ENCODE data around the gene ARHGAP42. TPM values are rescaled to one million over a fixed set of nuclear protein-coding genes. Genes with fewer than 3 reads are reported as not detected.

ARHGAP42 gene
- total RNA-seq, 1 donor: 16.8 TPM

GRCh38 chr11:101032991-101033390, 345.9 kb downstream of the ARHGAP42 start:
- TF ChIP-seq CTCF (IDR thresholded peaks at IDR 0.05; ENCODE audit: insufficient read depth, low read depth, low read length): no peak
- DNase-seq (ENCODE audit: low read depth): no peak
- H3K4me3 ChIP-seq (ENCODE audit: low read depth, low read length): no peak overlapping the region

DNA sequence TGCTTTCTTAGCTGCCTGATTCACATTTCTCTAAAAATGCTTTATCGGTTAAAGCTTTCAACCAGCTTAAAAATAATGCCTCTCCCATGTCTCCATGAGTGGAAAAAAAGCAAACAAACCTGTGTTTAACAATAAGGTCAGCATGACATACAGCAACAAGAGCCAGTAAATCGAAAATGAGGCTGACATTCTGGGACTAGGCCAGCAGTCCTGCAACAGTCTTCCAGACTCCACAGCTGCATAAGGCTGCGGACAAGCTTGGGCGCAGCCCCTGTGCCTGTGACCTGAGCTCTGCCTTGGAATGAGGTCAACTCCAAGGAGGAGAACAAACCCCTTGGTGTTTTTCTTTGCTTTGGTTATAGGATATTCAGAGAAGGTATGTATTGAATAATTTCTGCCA, 347.0 kb downstream of the ARHGAP42 start:
- TF ChIP-seq CTCF (IDR thresholded peaks at IDR 0.05; ENCODE audit: insufficient read depth, low read depth, low read length): no peak
- DNase-seq (ENCODE audit: low read depth): peak; percentile 79
- no peak overlapping the region for H3K4me3 ChIP-seq (ENCODE audit: low read depth, low read length)

GRCh38 chr11:101035872-101036271, 348.8 kb downstream of the ARHGAP42 start:
- no peak overlapping the region for H3K4me3 ChIP-seq (ENCODE audit: low read depth, low read length)
- no peak for TF ChIP-seq CTCF (IDR thresholded peaks at IDR 0.05; ENCODE audit: insufficient read depth, low read depth, low read length)

More at GRCh38 chr11:101035872-101036271, 348.8 kb downstream of the ARHGAP42 start:
- no peak for DNase-seq (ENCODE audit: low read depth)

Small RNA genes within 50 kb of the gene (small RNA-seq; reads per million reads assigned to genes)
- not detected for gene RN7SL222P

Measured in fibroblast of villous mesenchyme (primary cell).